SJCRH30 (cell line): ENCODE measurements around the gene NBEA. TPM values are rescaled to one million over a fixed set of nuclear protein-coding genes. Genes with fewer than 3 reads are reported as not detected.

Experiments
- DNase-seq, 2 experiments: peaks; one replicate each; pipeline ENCODE4 v3.0.0-alpha.2; 2015 to 2020
- H3K27ac ChIP-seq: fragments of 250-450 bp; sonication (Bioruptor Pico); 2 replicates; pipeline ENCODE4 v1.5.1; 2020; ENCODE audit warnings: mild to moderate bottlenecking, moderate library complexity
- H3K27me3 ChIP-seq: fragments of 250-450 bp; sonication (Bioruptor Pico); 2 replicates; pipeline ENCODE4 v1.5.1; 2020; ENCODE audit warnings: mild to moderate bottlenecking, moderate library complexity
- H3K36me3 ChIP-seq: fragments of 250-450 bp; sonication (Bioruptor Pico); 2 replicates; pipeline ENCODE4 v1.5.1; 2020; ENCODE audit warnings: mild to moderate bottlenecking, moderate library complexity
- H3K4me1 ChIP-seq: fragments of 250-450 bp; sonication (Bioruptor Pico); 2 replicates; pipeline ENCODE4 v1.5.1; 2020; ENCODE audit warnings: mild to moderate bottlenecking, moderate library complexity
- H3K4me3 ChIP-seq: fragments of 250-450 bp; sonication (Bioruptor Pico); 2 replicates; pipeline ENCODE4 v1.5.1; 2020; ENCODE audit warnings: mild to moderate bottlenecking, moderate library complexity
- H3K9me3 ChIP-seq: fragments of 250-450 bp; sonication (Bioruptor Pico); replicated peaks from 2 replicates; pipeline ENCODE4 v1.5.1; 2020; ENCODE audit warnings: mild to moderate bottlenecking, moderate library complexity
- total RNA-seq: library from RNA; depleted of rRNA; stranded (reverse); fragments of >200 nt; shearing (Covaris generic); gene quantifications from 2 replicates; pipeline ENCODE4 v1.2.3, GENCODE V29; 2014

The NBEA gene
- total RNA-seq, 1 experiment from 2014 or later: 5.3 TPM

GRCh38 chr13:35219021-35219420 lies 277.0 kb downstream of the NBEA start:
- Histone ChIP-seq H3K27ac (no peak overlapping the region), H3K36me3 (no peaks in the 10 kb centered on the region), H3K9me3 (no peaks in the 10 kb centered on the region), H3K4me1 (no peaks in the 10 kb centered on the region), H3K4me3 (no peak overlapping the region), H3K27me3 (no peaks in the 10 kb centered on the region; the same call in 1 of the 2 replicates)
- DNase-seq: no peak

- H3K4me1 ChIP-seq: no peaks in the 10 kb centered on the region
- no peaks in the 10 kb centered on the region; the same call in 1 of the 2 replicates for H3K27me3 ChIP-seq
- H3K4me3 ChIP-seq: no peak overlapping the region
- no peak overlapping the region for H3K27ac ChIP-seq
- no peak for DNase-seq
- no peaks in the 10 kb centered on the region for H3K36me3 ChIP-seq
- no peaks in the 10 kb centered on the region for H3K9me3 ChIP-seq
Measured at GRCh38 chr13:35225159-35225558, 283.1 kb downstream of the NBEA start.

GRCh38 chr13:35225582-35225981 lies 283.5 kb downstream of the NBEA start:
- H3K4me3 ChIP-seq: no peak overlapping the region
- no peaks in the 10 kb centered on the region for H3K4me1 ChIP-seq
- no peaks in the 10 kb centered on the region for H3K36me3 ChIP-seq
- H3K27ac ChIP-seq: no peak overlapping the region
- no peak for DNase-seq
- no peaks in the 10 kb centered on the region for H3K9me3 ChIP-seq
- H3K27me3 ChIP-seq: no peaks in the 10 kb centered on the region; the same call in 1 of the 2 replicates

- H3K36me3 ChIP-seq: no peaks in the 10 kb centered on the region
- no peak overlapping the region for H3K4me3 ChIP-seq
- H3K27ac ChIP-seq: no peak overlapping the region
- H3K9me3 ChIP-seq: no peaks in the 10 kb centered on the region
- no peaks in the 10 kb centered on the region for H3K4me1 ChIP-seq
- H3K27me3 ChIP-seq: no peaks in the 10 kb centered on the region
- no peak for DNase-seq
Measured at GRCh38 chr13:35228536-35228935, 286.5 kb downstream of the NBEA start.

- Histone ChIP-seq H3K9me3 (no peaks in the 10 kb centered on the region), H3K27ac (no peak overlapping the region), H3K27me3 (no peaks in the 10 kb centered on the region), H3K4me1 (no peaks in the 10 kb centered on the region), H3K4me3 (no peak overlapping the region), H3K36me3 (no peaks in the 10 kb centered on the region)
- no peak for DNase-seq
Measured at GRCh38 chr13:35231426-35231825, 289.4 kb downstream of the NBEA start.

- no peak for DNase-seq
- Histone ChIP-seq H3K9me3 (no peaks in the 10 kb centered on the region), H3K4me3 (no peak overlapping the region), H3K27me3 (no peaks in the 10 kb centered on the region), H3K36me3 (no peaks in the 10 kb centered on the region), H3K4me1 (no peaks in the 10 kb centered on the region), H3K27ac (no peak overlapping the region)
Measured at GRCh38 chr13:35238274-35238673, 296.2 kb downstream of the NBEA start.

GRCh38 chr13:35252536-35253205 lies 310.6 kb downstream of the NBEA start:
- Histone ChIP-seq H3K4me3 (no peak overlapping the region), H3K27me3 (no peaks in the 10 kb centered on the region), H3K9me3 (no peaks in the 10 kb centered on the region), H3K36me3 (no peaks in the 10 kb centered on the region), H3K4me1 (no peaks in the 10 kb centered on the region), H3K27ac (no peak overlapping the region)
- peak in 1 of 2 experiments; percentile 17 for DNase-seq

GRCh38 chr13:35255241-35255640 lies 313.2 kb downstream of the NBEA start:
- Histone ChIP-seq H3K36me3 (no peaks in the 10 kb centered on the region), H3K4me3 (no peak overlapping the region), H3K4me1 (no peaks in the 10 kb centered on the region), H3K27me3 (no peaks in the 10 kb centered on the region), H3K9me3 (no peaks in the 10 kb centered on the region), H3K27ac (no peak overlapping the region)
- DNase-seq: no peak

- Histone ChIP-seq H3K4me3 (no peak overlapping the region), H3K9me3 (no peaks in the 10 kb centered on the region), H3K4me1 (no peaks in the 10 kb centered on the region), H3K27me3 (no peaks in the 10 kb centered on the region), H3K36me3 (no peaks in the 10 kb centered on the region), H3K27ac (no peak overlapping the region)
- DNase-seq: no peak
Measured at GRCh38 chr13:35256459-35257148, 314.5 kb downstream of the NBEA start.

- H3K4me1 ChIP-seq: no peaks in the 10 kb centered on the region
- no peak for DNase-seq
- no peak overlapping the region for H3K4me3 ChIP-seq
- H3K27me3 ChIP-seq: no peaks in the 10 kb centered on the region
- H3K27ac ChIP-seq: no peak overlapping the region
- H3K9me3 ChIP-seq: no peaks in the 10 kb centered on the region
- no peaks in the 10 kb centered on the region for H3K36me3 ChIP-seq
Measured at GRCh38 chr13:35260316-35260715, 318.2 kb downstream of the NBEA start.

- DNase-seq: no peak
- H3K4me3 ChIP-seq: no peak overlapping the region
- H3K9me3 ChIP-seq: no peaks in the 10 kb centered on the region
- no peaks in the 10 kb centered on the region for H3K36me3 ChIP-seq
- H3K27me3 ChIP-seq: no peaks in the 10 kb centered on the region
- H3K27ac ChIP-seq: no peak overlapping the region
- H3K4me1 ChIP-seq: no peaks in the 10 kb centered on the region
Measured at GRCh38 chr13:35266412-35266811, 324.3 kb downstream of the NBEA start.

- H3K36me3 ChIP-seq: no peaks in the 10 kb centered on the region
- no peaks in the 10 kb centered on the region for H3K9me3 ChIP-seq
- H3K27me3 ChIP-seq: no peaks in the 10 kb centered on the region
- DNase-seq: no peak
- H3K27ac ChIP-seq: no peak overlapping the region
- no peak overlapping the region for H3K4me3 ChIP-seq
- no peaks in the 10 kb centered on the region for H3K4me1 ChIP-seq
Measured at GRCh38 chr13:35278917-35279316, 336.8 kb downstream of the NBEA start.

GRCh38 chr13:35279500-35279899 lies 337.4 kb downstream of the NBEA start:
- Histone ChIP-seq H3K27ac (no peak overlapping the region), H3K9me3 (no peaks in the 10 kb centered on the region), H3K4me3 (no peak overlapping the region), H3K27me3 (no peaks in the 10 kb centered on the region), H3K36me3 (no peaks in the 10 kb centered on the region), H3K4me1 (no peaks in the 10 kb centered on the region)
- DNase-seq: no peak

- DNase-seq: peak in 1 of 2 experiments; percentile 24
- Histone ChIP-seq H3K27me3 (no peaks in the 10 kb centered on the region), H3K4me1 (no peaks in the 10 kb centered on the region), H3K4me3 (no peak overlapping the region), H3K27ac (no peak overlapping the region), H3K9me3 (no peaks in the 10 kb centered on the region), H3K36me3 (no peaks in the 10 kb centered on the region)
Measured at GRCh38 chr13:35283856-35284255, 341.8 kb downstream of the NBEA start.

GRCh38 chr13:35285677-35286076 lies 343.6 kb downstream of the NBEA start:
- no peaks in the 10 kb centered on the region for H3K27me3 ChIP-seq
- H3K36me3 ChIP-seq: no peaks in the 10 kb centered on the region
- no peak overlapping the region for H3K27ac ChIP-seq
- H3K4me3 ChIP-seq: no peak overlapping the region
- no peak for DNase-seq
- no peaks in the 10 kb centered on the region for H3K9me3 ChIP-seq
- no peaks in the 10 kb centered on the region for H3K4me1 ChIP-seq

GRCh38 chr13:35292329-35292728 lies 350.3 kb downstream of the NBEA start:
- Histone ChIP-seq H3K4me1 (no peaks in the 10 kb centered on the region), H3K9me3 (no peaks in the 10 kb centered on the region), H3K36me3 (no peaks in the 10 kb centered on the region), H3K27ac (no peak overlapping the region), H3K4me3 (no peak overlapping the region), H3K27me3 (no peaks in the 10 kb centered on the region)
- no peak for DNase-seq
